GM12864 (cell line): ENCODE measurements around the gene ACD.
"Not testable (repeated sequence)": the region's sequence is repeated elsewhere in the genome, so short reads cannot be mapped to it uniquely, and the experiment has no call there.

Source experiments
- DNase-seq: peaks from one replicate; pipeline ENCODE4 v3.0.0-alpha.2; 2011; ENCODE audit warnings: low read depth
- H3K4me3 ChIP-seq: 2 replicates; pipeline ENCODE4 v1.5.1; 2011; ENCODE audit warnings: mild to moderate bottlenecking, low read depth, low read length, control low read depth
- CTCF ChIP-seq: IDR thresholded peaks from 2 replicates; pipeline ENCODE4 v1.5.1; 2011; ENCODE audit warnings: low read depth, mild to moderate bottlenecking, moderate library complexity, low read length, control low read depth, inconsistent platforms; ENCODE audit errors: missing control alignments

Gene ACD

DNA sequence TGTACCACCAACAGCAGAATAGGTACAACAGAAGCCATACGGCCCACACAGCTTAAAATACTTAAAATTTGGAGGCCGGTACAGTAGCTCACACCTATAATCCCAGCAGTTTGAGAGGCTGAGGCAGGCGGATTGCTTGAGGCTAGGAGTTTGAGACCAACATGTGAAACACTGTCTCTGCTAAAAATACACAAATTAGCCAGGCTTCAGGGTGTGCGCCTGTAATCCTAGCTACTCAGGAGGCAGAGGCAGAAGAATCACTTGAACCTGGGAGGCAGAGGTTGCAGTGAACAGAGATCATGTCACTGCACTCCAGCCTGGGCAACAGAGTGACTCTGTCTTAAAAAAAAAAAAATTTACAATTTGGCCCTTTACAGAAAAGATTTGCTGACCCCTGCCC lies 42.1 kb upstream of the ACD start:
- DNase-seq = no peak
- no peak for TF ChIP-seq CTCF

GRCh38 chr16:67701420-67701819 lies 41.4 kb upstream of the ACD start:
- DNase-seq = no peak

More for the DNA sequence above, 42.1 kb upstream of the ACD start:
- no peak overlapping the region for H3K4me3 ChIP-seq

DNA sequence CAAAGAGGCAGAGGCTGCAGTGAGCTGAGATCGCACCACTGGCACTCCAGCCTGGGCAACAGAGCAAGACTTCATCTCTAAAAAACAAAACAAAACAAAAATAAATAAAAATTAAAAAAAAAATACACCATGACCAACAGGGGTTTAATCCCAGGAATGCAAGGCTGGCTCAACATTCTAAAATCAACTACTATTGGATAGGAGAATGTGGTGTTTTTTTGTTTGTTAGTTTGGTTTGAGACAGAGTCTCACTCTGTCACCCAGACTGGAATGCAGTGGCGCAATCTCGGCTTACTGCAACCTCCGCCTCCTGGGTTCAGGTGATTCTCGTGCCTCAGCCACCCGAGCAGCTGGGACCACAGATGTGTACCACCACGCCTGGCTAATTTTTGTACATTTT lies 39.2 kb upstream of the ACD start:
- TF ChIP-seq CTCF = no peak

More at GRCh38 chr16:67701420-67701819, 41.4 kb upstream of the ACD start:
- H3K4me3 ChIP-seq = no peak overlapping the region
- TF ChIP-seq CTCF = no peak

DNA sequence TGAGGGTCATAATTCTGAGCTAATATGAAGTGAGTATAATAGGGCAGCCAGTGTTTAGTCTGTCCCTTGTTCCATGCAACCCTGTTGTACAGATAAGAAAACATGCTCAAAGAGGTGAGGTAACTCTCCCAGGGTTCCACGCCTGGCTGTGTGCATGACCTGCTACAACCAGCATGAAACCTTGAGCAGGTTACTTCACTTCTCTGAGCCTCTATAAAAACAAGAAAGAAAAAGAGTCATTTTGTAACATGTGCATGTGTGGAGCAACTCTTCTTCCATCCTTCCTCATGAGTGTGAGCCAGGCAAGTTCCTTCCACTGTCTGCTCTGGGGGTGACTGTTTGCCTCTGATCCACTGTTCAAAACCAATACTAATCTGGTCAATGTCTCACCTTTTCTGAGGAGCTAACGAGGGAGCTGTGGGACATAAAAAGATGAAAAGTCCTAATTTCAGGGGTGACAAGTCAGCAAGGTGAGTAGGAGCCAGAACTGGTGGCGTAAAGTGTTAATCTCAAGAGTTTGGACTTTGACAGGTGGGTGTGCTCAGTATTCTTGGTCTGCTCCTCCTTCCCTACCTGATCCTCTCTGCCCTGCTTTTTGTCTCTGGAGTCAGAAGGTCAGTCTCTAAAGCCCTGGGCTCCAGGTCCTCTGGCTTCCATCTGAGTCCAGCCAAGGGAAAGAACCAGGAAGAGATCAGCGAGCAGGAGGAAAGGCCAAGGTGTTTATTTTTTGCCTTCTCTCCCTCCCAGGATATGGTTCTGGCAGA lies 37.5 kb upstream of the ACD start:
- H3K4me3 ChIP-seq = no peak overlapping the region
- no peak for TF ChIP-seq CTCF
- DNase-seq = no peak

More for the DNA sequence above, 39.2 kb upstream of the ACD start:
- DNase-seq = no peak
- H3K4me3 ChIP-seq = no peak overlapping the region

DNA sequence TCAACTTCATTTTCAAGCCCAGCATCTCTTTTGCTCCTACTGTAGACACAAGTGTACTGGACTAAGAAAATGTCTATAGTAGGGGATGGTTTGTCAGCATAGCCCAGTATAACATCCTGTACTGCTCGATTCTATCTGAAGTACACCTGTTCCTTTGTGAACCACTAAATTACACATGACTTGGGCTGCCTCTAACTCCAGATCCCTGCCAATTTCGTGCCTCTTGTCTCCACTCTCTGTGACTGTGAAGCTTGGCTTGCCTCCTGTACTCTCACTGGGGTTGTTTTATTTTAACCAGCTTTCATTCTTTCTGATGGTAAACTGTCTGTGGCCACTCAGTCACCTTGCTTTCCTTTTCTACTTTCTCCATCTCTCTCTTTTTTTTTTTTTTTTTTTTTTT lies 34.6 kb upstream of the ACD start:
- DNase-seq = no peak
- TF ChIP-seq CTCF = no peak
- no peak overlapping the region for H3K4me3 ChIP-seq

- not testable (repeated sequence) for DNase-seq, H3K4me3 ChIP-seq
Observed at GRCh38 chr16:67693517-67694285, 33.6 kb upstream of the ACD start.

DNA sequence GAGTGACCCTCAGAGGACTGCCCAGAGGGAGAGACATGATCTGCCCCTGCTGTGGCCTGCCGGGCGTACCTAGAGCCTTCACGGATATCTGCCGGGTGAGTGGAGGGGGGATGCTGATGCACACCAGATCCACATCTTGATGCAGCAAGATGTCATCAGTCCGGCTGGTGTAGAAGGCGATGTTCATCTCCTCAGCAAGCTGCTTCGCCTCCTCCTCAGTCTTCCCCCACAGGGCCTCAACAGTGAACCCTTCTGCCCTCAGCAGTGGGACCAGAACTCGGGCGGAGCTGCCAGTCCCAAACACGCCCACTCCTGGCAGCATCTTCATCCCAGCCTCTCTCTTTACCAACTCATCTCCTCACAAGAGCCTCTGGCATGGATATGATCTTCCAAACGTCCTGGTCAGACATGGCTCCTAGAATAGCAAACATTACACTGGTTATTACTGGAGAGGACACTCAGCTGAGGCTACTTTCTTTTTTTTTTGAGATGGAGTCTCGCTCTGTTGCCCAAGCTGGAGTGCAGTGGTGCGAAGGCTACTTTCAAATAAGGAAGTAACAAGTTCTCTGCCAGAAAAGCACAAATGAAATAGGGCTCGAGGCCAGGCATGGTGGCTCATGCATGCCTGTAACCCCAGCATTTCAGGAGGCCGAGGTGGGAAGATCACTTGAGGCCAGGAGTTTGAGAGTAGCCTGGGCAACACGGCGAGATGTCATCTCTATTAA lies 25.5 kb upstream of the ACD start:
- TF ChIP-seq CTCF = no peak
- no peak overlapping the region for H3K4me3 ChIP-seq
- no peak for DNase-seq
